Fibroblast of the aortic adventitia (primary cell): ENCODE data around the gene SPDEF. TPM values are rescaled to one million over a fixed set of nuclear protein-coding genes. Genes with fewer than 3 reads are reported as not detected.

Experiments
- DNase-seq: peaks from one replicate; pipeline ENCODE4 v3.0.0-alpha.2; 2010; ENCODE audit warnings: low read depth
- H3K4me3 ChIP-seq: 2 replicates; pipeline ENCODE4 v1.5.1; 2011; ENCODE audit warnings: low read depth, mild to moderate bottlenecking, control low read depth, low read length, moderate library complexity
- total RNA-seq: library from RNA; depleted of rRNA; stranded (reverse); fragments of >200 nt; gene quantifications from 2 replicates; pipeline ENCODE4 v1.2.3, GENCODE V29; 2012; ENCODE audit warnings: low replicate concordance
- TF ChIP-seq, protein P1 (sequence below): IDR thresholded peaks from 2 replicates; pipeline ENCODE4 v1.5.1; 2011; ENCODE audit warnings: mild to moderate bottlenecking, low read length, control low read depth, inconsistent platforms; ENCODE audit not compliant: insufficient read depth

The SPDEF gene
- total RNA-seq, 1 donor = not detected

DNA sequence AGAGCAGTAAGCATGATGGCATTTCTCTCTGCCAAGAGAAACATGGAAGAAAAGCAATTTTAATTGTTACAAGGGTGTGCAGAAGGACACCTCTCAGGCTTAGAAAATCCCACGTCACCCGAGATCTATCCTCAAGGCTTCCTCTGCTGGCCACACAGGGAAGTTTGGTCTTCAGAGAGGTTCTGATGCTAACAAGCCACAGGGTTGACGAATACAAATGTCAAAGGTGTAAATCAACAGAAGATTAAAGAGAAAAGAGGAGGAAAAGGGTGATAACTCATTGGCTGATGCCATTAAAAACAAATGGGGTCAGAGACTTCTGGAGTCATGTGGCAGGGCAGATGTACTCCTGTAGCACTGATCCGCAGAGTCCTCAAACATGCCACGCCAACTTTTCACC lies 33.6 kb upstream of the SPDEF start:
- TF ChIP-seq, protein P1, sequence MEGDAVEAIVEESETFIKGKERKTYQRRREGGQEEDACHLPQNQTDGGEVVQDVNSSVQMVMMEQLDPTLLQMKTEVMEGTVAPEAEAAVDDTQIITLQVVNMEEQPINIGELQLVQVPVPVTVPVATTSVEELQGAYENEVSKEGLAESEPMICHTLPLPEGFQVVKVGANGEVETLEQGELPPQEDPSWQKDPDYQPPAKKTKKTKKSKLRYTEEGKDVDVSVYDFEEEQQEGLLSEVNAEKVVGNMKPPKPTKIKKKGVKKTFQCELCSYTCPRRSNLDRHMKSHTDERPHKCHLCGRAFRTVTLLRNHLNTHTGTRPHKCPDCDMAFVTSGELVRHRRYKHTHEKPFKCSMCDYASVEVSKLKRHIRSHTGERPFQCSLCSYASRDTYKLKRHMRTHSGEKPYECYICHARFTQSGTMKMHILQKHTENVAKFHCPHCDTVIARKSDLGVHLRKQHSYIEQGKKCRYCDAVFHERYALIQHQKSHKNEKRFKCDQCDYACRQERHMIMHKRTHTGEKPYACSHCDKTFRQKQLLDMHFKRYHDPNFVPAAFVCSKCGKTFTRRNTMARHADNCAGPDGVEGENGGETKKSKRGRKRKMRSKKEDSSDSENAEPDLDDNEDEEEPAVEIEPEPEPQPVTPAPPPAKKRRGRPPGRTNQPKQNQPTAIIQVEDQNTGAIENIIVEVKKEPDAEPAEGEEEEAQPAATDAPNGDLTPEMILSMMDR = no peak
- no peak for DNase-seq
- no peak overlapping the region for H3K4me3 ChIP-seq

DNA sequence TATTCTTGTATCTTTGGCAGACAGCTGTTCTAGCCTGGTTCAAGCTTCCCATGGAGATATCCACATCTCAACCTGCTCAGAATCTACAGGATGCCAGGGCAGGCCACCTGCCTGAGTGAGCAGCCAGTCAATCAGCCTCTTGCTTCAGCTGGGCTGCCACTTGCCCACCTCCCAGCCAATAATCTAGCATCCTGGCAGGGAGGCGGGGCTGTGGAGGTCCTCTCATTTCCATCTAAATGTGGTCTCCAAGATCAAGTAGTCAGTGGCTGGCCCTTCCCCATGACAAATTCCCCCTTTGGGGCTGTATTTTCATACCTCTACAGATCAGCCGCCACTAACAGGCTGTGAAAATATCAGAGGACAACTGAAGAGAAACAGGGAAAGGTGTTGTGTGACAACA lies 33.0 kb upstream of the SPDEF start:
- DNase-seq = no peak
- TF ChIP-seq, protein P1 = no peak
- H3K4me3 ChIP-seq = no peak overlapping the region

DNA sequence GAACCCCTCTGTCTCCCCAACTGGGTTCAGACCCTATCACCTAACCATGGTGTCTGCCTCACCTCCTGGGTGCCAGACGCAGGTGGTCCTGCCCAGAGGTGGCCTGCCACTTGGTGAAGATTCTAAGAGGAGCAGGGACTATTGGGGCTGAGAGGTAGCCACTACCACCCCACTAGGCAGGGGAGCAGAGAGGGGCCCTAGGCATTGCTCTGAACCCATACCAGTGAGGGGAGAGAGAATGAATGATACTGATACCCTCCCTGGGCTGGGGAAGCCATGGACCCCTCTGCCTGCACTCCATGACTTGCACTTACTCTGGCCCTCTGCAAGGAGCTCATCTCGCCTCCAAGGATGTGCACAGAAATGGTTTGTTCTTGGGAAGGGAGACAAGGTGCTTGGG lies 31.7 kb upstream of the SPDEF start:
- H3K4me3 ChIP-seq = no peak overlapping the region
- TF ChIP-seq, protein P1 = no peak
- DNase-seq = no peak

DNA sequence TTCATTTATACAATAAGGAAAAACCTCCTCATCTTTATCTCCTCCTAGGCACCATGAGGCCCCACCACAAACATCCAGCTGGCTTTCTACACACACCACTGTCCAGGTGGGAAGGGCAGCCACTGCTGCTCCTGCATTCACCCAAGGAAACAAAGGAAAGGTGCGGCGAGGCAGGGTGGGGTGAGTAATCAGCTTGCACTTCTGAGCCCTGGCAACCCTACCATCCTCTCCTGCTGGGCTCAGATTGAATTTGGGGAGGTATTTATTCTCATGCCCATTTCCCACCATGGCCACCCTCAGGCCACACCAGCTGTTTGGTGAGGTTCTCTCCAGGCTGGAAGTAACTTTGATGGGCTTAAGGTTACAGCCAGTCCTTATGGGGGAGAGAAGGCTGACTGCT lies 31.2 kb upstream of the SPDEF start:
- DNase-seq = no peak
- TF ChIP-seq, protein P1 = no peak
- H3K4me3 ChIP-seq = no peak overlapping the region

DNA sequence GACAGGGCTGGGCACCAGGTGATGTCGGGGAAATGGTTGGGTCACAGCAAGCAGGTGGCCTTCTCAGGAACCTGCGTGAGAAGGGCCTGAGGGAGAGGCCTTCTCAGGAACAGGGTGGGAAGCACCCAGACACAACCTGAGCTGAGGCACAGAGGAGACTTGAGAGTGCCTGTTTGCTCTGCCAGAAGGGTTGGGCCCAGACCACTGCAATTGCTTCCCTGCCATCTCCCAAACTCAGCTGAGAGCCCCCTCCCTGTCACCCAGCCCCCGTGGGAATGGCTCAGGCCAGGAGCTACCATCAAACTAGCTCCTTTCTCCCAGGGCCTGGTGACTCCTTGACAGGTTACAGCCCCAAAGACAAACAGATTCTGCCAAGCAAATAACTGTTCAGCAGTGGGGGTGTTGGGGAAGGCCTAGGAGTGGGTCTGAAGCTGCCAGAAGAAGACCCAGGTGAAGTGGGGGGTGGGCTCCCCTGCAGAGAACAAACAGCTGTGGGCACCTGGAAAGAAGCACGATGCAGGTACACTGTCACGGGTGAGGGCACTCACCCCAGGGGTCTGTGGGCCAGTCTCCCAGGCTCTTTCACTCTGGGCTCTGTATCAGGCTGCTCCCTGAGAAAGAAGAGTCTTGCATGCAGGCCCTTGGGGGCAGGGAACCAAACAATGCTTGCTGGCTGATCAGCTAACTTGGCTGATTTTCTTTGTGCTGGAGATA lies 30.4 kb upstream of the SPDEF start:
- DNase-seq = no peak
- TF ChIP-seq, protein P1 = no peak
- H3K4me3 ChIP-seq = no peak overlapping the region

DNA sequence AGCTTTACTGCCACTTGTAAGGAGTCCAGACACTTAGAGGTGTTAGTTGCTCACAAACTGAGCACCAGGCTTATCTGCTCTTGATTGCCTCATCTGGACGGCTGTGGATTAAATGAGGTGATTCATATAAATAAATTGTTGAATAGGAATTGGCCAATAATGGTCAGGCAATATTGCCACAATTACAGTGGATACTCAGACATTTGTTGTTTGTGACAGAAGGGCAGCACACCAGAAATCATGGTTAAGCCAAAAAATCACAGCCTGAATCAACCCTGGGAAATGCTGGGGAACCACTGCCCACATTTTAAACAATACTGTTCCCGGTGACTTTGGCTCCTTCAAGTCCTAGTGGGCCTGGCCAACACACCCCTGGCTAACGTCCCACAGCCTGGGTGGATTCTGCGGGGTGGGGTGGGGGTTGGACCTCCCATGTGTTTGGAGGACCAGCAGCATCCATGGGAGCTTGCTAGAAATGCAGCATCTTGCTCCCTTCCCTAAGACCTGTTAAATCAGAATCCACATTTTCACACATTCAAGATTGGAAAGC lies 29.5 kb upstream of the SPDEF start:
- no peak overlapping the region for H3K4me3 ChIP-seq
- TF ChIP-seq, protein P1 = no peak
- peak; percentile 84 for DNase-seq

DNA sequence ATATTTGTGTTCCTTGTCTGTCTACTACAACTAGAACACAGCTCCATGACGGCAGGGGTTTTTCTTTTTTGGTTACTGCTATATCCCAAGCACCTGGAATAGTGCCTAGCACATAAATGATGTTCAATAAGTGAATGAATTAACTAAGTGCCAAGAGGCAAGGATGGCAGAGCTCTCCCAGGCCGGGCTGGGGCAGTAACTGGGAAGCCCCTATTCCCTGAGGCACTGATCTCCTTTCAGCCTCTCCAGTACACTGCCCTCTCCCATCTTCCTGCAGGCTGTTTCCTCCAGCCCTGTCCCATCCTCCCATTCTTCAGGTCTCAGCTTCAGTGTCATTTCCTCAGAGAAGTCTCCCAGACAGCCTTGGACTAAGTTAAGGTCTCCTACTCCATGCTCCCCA lies 29.0 kb upstream of the SPDEF start:
- H3K4me3 ChIP-seq = no peak overlapping the region
- no peak for DNase-seq
- TF ChIP-seq, protein P1 = no peak
